Occipital lobe (tissue), 1 donor: ENCODE results near the gene STAMBP. TPM values are rescaled to one million over a fixed set of nuclear protein-coding genes. Genes with fewer than 3 reads are reported as not detected.

Experiments used
- total RNA-seq: library from RNA; depleted of rRNA; stranded (reverse); fragments of >200 nt; gene quantifications from one replicate; pipeline ENCODE4 v1.2.3, GENCODE V29; 2014

STAMBP gene
- total RNA-seq, 1 donor from 2014 or later: 20.4 TPM

Other genes starting within 250 kb of the STAMBP start
- gene NAT8, start 186.5 kb upstream of the STAMBP start, total RNA-seq: not detected
- gene TPRKB, start 91.6 kb upstream of the STAMBP start, total RNA-seq: 40.2 TPM
- gene DUSP11, start 48.9 kb upstream of the STAMBP start, total RNA-seq: 32.3 TPM
- gene C2orf78, start 44.8 kb upstream of the STAMBP start, total RNA-seq: not detected
- 0.62 TPM for gene ACTG2, start 64.0 kb downstream of the STAMBP start, total RNA-seq
- gene DGUOK, start 97.9 kb downstream of the STAMBP start, total RNA-seq: 45.7 TPM
- 20.9 TPM for gene TET3, start 155.9 kb downstream of the STAMBP start, total RNA-seq